Heart left ventricle (tissue), 13 donors: Measurements from ENCODE around the gene FER1L5.

ENCODE experiments used
- POLR2A ChIP-seq, 2 donors: fragments of 450-650 bp; IDR thresholded peaks; one replicate each; pipeline ENCODE4 v1.6.1; 2017; ENCODE audit warnings: antibody characterized with exemption in 2 of 2, mild to moderate bottlenecking in 2 of 2, moderate library complexity in 2 of 2
- TF ChIP-seq, protein P1 (sequence below), 12 donors: fragments of 200-600 bp; sonication (generic) in 4 of 12; IDR thresholded peaks; one replicate each; pipeline versions ENCODE4 v1.5.0 to v1.8.0; 2018 to 2022; ENCODE audit warnings: antibody characterized with exemption in 12 of 12, mild to moderate bottlenecking in 5 of 12
- donor health status: ischemic (EF 13 %, LVEDD 7.1; RV severe dilation, severe dysfunction).
- donor health status: DM: no; HTN: yes; CAD: no.
- donor health status: DM: no; HTN: no; CAD: no.
- donor health status: ischemic (EF 25% LVEDD 6.9; RV normal size, moderate dysfunction).
- donor health status: ischemic (EF 25% LVEDD 5.7; RV mildly dilated, moderate dysfunction).
- donor health status: ischemic (EF 35%, LVEDD 5.7; RV mildly dilated, moderate dysfunction).
- donor health status: nonischemic (EF 11% LVEDD 7.7; RV severe dilation, severe dysfunction).
- donor health status: DM: yes; HTN: yes; CAD: no.
- donor health status: PGD.
- donor health status: ischemic (EF 29% LVEDD 5.4; RV normal size, mild dysfunction).
- donor health status: nonischemic (EF 23%, LVEDD 6.1; RV moderate dilation, normal function).

- TF ChIP-seq, protein P1, sequence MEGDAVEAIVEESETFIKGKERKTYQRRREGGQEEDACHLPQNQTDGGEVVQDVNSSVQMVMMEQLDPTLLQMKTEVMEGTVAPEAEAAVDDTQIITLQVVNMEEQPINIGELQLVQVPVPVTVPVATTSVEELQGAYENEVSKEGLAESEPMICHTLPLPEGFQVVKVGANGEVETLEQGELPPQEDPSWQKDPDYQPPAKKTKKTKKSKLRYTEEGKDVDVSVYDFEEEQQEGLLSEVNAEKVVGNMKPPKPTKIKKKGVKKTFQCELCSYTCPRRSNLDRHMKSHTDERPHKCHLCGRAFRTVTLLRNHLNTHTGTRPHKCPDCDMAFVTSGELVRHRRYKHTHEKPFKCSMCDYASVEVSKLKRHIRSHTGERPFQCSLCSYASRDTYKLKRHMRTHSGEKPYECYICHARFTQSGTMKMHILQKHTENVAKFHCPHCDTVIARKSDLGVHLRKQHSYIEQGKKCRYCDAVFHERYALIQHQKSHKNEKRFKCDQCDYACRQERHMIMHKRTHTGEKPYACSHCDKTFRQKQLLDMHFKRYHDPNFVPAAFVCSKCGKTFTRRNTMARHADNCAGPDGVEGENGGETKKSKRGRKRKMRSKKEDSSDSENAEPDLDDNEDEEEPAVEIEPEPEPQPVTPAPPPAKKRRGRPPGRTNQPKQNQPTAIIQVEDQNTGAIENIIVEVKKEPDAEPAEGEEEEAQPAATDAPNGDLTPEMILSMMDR (IDR thresholded peaks at IDR 0.05), result no peak
- no peak for TF ChIP-seq POLR2A (IDR thresholded peaks at IDR 0.05)
These were observed 111.2 kb downstream of the FER1L5 start for GRCh38 chr2:96753661-96754282.
